K562 (cell line): Measurements from ENCODE around the gene ZNF775. TPM values are rescaled to one million over a fixed set of nuclear protein-coding genes. Genes with fewer than 3 reads are reported as not detected.

ENCODE experiments used
- CHD1 ChIP-seq: fragments of 200-600 bp; sonication (generic); IDR thresholded peaks from one replicate; pipeline ENCODE4 v1.6.1; 2012; ENCODE audit warnings: mild to moderate bottlenecking, moderate library complexity, low read length, inconsistent platforms
- FUS ChIP-seq: fragments of 200-400 bp; formaldehyde crosslinking; optimal IDR thresholded peaks from 2 replicates; pipeline ENCODE3; 2017; ENCODE audit warnings: low read depth, low read length
- HDAC3 ChIP-seq: fragments of 450-650 bp; IDR thresholded peaks from 2 replicates; pipeline ENCODE4 v1.6.1; 2018; ENCODE audit warnings: borderline replicate concordance, mild to moderate bottlenecking, moderate library complexity; ENCODE audit not compliant: partially characterized antibody
- JUNB ChIP-seq: fragments of 450-650 bp; formaldehyde crosslinking; conservative IDR thresholded peaks from 2 replicates; pipeline ENCODE4 v1.4.0; 2020; ENCODE audit warnings: mild to moderate bottlenecking
- MEF2A ChIP-seq: IDR thresholded peaks from 2 replicates; pipeline ENCODE4 v1.6.1; 2011; ENCODE audit warnings: low read depth, mild to moderate bottlenecking, low read length, moderate library complexity; ENCODE audit not compliant: control insufficient read depth
- PHTF2 ChIP-seq: fragments of 250-450 bp; sonication (Bioruptor Pico); IDR thresholded peaks from 2 replicates; pipeline ENCODE4 v1.5.0; 2021; ENCODE audit warnings: mild to moderate bottlenecking
- RBM39 ChIP-seq: fragments of 200-400 bp; formaldehyde crosslinking; optimal IDR thresholded peaks from 2 replicates; pipeline ENCODE3; 2018; ENCODE audit warnings: low read depth, low read length
- SMAD4 ChIP-seq: fragments of 250-450 bp; sonication (Bioruptor Pico); conservative IDR thresholded peaks from 2 replicates; pipeline ENCODE4 v1.8.0; 2021; ENCODE audit warnings: inconsistent platforms, mild to moderate bottlenecking, moderate library complexity
- TFAM ChIP-seq: fragments of 250-450 bp; sonication (Bioruptor Pico); conservative IDR thresholded peaks from 2 replicates; pipeline ENCODE4 v1.5.0; 2021; ENCODE audit warnings: mild to moderate bottlenecking, moderate library complexity
- ZNF134 ChIP-seq: fragments of 250-450 bp; sonication (Bioruptor Pico); conservative IDR thresholded peaks from 2 replicates; pipeline ENCODE4 v1.4.0; 2020
- ZNF174 ChIP-seq: fragments of 250-450 bp; sonication (Bioruptor Pico); IDR thresholded peaks from 2 replicates; pipeline ENCODE4 v1.4.0; 2020; ENCODE audit warnings: mild to moderate bottlenecking
- ZNF589 ChIP-seq: fragments of 200-800 bp; sonication (Bioruptor generic); IDR thresholded peaks from 2 replicates; pipeline ENCODE4 v1.6.1; 2016; ENCODE audit warnings: low read depth, missing genetic modification characterization, missing compliant biosample characterization
- polyA plus RNA-seq, 8 experiments: library from polyadenylated mRNA; depleted of rRNA in 4 of 8; stranded (reverse) in 5 of 8; unstranded in 3 of 8; fragments of >200 nt; fragmentation: Nextera tagmentation in 2 of 8; fragmentation: Illumina TruSeq in 1 of 8; extraction: Ambion mirVana in 2 of 8; extraction: Trizol in 1 of 8; gene quantifications; 2 replicates each; pipeline versions ENCODE4 v1.2.1 to v1.2.3, GENCODE V29; 2011 to 2014; ENCODE audit warnings: inconsistent platforms in 1 of 8, missing spikeins in 1 of 8
- total RNA-seq, 7 experiments: library from RNA; depleted of rRNA in 6 of 7; stranded (reverse); fragments of >200 nt in 6 of 7; fragmentation: Illumina TruSeq in 2 of 7; extraction: Trizol in 2 of 7; gene quantifications; 2 replicates each; pipeline versions ENCODE4 v1.2.1 to v1.2.3, GENCODE V29; 2011 to 2021; ENCODE audit warnings: low replicate concordance in 1 of 7
- TF ChIP-seq, protein P1 (sequence below): fragments of 450-650 bp; IDR thresholded peaks from 2 replicates; pipeline ENCODE4 v1.6.1; 2018; ENCODE audit not compliant: partially characterized antibody
- TF ChIP-seq, protein P2 (sequence below): IDR thresholded peaks from 2 replicates; pipeline ENCODE4 v1.6.1; 2011; ENCODE audit warnings: borderline replicate concordance, low read depth, mild to moderate bottlenecking, moderate library complexity, low read length; ENCODE audit not compliant: insufficient read depth, poor library complexity, severe bottlenecking
- TF ChIP-seq, protein P3 (sequence below): fragments of 250-450 bp; sonication (Bioruptor Pico); IDR thresholded peaks from 2 replicates; pipeline ENCODE4 v1.8.0; 2022; ENCODE audit warnings: inconsistent platforms
- TF ChIP-seq, protein P4 (sequence below): fragments of 150-350 bp; conservative IDR thresholded peaks from 2 replicates; pipeline ENCODE4 v1.6.1; 2014; ENCODE audit warnings: low read length

The ZNF775 gene
- total and polyA plus RNA-seq, 9 of the 15 experiments (the other 6 are each of a cell fraction or from before 2014, with no cell fraction given), result 0.04 to 18.7 (median 4.9) TPM

DNA sequence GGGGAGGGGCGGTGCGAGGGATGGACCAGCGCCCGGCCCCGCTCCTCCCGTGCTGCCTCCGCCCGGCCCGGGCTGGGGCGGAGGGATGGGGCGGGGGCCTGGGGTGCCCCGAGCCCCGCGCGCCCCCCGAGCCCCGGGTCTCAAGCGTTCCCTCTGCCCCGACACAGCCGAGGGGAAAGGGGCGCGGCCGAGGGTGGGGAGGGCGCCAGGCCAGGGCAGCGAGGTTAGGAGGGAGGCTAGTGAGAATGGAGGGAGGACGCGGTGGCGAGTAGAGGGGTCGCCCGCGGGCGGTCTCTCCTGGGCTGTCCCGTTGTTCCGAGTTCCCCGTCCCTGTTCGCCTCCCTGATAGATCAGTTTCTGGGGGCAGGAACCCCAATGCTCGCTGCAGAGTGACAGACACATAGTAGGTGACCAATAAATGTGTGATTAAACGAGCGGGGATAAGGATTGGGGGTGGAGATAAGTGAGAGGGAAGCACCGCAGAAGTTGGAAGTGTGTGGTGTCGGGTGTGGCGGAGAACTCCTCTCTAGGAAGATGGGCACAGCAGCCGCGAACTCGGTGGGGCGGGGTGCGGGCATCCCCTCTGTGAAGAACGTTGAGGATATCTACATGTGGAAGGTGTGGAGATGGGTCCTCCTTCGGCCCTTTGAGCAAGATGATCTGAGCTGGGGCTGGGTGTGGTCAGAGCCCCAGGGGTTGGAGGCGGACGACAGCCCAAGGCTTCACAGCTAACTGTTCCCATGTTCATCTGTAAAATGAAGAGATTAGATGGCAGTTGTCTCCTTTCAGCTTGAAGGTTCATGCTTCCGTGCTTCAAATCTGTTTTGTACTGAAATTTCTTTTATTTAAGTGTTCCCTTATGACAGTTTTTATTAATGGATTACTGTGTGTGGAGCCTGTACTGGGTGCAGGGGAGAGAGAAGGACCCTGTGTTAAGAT is 580 bp downstream of the ZNF775 start (continued):
- TF ChIP-seq, protein P1, sequence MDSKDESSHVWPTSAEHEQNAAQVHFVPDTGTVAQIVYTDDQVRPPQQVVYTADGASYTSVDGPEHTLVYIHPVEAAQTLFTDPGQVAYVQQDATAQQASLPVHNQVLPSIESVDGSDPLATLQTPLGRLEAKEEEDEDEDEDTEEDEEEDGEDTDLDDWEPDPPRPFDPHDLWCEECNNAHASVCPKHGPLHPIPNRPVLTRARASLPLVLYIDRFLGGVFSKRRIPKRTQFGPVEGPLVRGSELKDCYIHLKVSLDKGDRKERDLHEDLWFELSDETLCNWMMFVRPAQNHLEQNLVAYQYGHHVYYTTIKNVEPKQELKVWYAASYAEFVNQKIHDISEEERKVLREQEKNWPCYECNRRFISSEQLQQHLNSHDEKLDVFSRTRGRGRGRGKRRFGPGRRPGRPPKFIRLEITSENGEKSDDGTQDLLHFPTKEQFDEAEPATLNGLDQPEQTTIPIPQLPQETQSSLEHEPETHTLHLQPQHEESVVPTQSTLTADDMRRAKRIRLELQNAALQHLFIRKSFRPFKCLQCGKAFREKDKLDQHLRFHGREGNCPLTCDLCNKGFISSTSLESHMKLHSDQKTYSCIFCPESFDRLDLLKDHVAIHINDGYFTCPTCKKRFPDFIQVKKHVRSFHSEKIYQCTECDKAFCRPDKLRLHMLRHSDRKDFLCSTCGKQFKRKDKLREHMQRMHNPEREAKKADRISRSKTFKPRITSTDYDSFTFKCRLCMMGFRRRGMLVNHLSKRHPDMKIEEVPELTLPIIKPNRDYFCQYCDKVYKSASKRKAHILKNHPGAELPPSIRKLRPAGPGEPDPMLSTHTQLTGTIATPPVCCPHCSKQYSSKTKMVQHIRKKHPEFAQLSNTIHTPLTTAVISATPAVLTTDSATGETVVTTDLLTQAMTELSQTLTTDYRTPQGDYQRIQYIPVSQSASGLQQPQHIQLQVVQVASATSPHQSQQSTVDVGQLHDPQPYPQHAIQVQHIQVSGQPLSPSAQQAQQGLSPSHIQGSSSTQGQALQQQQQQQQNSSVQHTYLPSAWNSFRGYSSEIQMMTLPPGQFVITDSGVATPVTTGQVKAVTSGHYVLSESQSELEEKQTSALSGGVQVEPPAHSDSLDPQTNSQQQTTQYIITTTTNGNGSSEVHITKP, result no peak
- TF ChIP-seq, protein P2, sequence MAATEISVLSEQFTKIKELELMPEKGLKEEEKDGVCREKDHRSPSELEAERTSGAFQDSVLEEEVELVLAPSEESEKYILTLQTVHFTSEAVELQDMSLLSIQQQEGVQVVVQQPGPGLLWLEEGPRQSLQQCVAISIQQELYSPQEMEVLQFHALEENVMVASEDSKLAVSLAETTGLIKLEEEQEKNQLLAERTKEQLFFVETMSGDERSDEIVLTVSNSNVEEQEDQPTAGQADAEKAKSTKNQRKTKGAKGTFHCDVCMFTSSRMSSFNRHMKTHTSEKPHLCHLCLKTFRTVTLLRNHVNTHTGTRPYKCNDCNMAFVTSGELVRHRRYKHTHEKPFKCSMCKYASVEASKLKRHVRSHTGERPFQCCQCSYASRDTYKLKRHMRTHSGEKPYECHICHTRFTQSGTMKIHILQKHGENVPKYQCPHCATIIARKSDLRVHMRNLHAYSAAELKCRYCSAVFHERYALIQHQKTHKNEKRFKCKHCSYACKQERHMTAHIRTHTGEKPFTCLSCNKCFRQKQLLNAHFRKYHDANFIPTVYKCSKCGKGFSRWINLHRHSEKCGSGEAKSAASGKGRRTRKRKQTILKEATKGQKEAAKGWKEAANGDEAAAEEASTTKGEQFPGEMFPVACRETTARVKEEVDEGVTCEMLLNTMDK, result no peak
- TF ChIP-seq FUS (peak; percentile 7), RBM39 (no peak), CHD1 (peak; percentile 81), PHTF2 (CRISPR knock-in tag) (0 out of 2 replicates have a peak, but pooled peaks have one; percentile 26), HDAC3 (no peak), ZNF134 (CRISPR knock-in tag) (no peak), TFAM (no peak), SMAD4 (CRISPR knock-in tag) (no peak), JUNB (CRISPR knock-in tag) (no peak), MEF2A (no peak), ZNF174 (CRISPR knock-in tag) (no peak), ZNF589 (CRISPR knock-in tag) (no peak)
- TF ChIP-seq, protein P3, sequence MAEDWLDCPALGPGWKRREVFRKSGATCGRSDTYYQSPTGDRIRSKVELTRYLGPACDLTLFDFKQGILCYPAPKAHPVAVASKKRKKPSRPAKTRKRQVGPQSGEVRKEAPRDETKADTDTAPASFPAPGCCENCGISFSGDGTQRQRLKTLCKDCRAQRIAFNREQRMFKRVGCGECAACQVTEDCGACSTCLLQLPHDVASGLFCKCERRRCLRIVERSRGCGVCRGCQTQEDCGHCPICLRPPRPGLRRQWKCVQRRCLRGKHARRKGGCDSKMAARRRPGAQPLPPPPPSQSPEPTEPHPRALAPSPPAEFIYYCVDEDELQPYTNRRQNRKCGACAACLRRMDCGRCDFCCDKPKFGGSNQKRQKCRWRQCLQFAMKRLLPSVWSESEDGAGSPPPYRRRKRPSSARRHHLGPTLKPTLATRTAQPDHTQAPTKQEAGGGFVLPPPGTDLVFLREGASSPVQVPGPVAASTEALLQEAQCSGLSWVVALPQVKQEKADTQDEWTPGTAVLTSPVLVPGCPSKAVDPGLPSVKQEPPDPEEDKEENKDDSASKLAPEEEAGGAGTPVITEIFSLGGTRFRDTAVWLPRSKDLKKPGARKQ (CRISPR knock-in tag), result no peak
- TF ChIP-seq, protein P4, sequence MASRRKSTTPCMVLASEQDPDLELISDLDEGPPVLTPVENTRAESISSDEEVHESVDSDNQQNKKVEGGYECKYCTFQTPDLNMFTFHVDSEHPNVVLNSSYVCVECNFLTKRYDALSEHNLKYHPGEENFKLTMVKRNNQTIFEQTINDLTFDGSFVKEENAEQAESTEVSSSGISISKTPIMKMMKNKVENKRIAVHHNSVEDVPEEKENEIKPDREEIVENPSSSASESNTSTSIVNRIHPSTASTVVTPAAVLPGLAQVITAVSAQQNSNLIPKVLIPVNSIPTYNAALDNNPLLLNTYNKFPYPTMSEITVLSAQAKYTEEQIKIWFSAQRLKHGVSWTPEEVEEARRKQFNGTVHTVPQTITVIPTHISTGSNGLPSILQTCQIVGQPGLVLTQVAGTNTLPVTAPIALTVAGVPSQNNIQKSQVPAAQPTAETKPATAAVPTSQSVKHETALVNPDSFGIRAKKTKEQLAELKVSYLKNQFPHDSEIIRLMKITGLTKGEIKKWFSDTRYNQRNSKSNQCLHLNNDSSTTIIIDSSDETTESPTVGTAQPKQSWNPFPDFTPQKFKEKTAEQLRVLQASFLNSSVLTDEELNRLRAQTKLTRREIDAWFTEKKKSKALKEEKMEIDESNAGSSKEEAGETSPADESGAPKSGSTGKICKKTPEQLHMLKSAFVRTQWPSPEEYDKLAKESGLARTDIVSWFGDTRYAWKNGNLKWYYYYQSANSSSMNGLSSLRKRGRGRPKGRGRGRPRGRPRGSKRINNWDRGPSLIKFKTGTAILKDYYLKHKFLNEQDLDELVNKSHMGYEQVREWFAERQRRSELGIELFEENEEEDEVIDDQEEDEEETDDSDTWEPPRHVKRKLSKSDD, result no peak
